H1 (cell line): Measurements from ENCODE around the gene PLLP. TPM values are rescaled to one million over a fixed set of nuclear protein-coding genes. Genes with fewer than 3 reads are reported as not detected.

Source experiments
- EP300 ChIP-seq, 2 experiments: IDR thresholded peaks; 1 replicate in 1 of 2; 2 replicates in 1 of 2; pipeline ENCODE4 v1.6.1; 2011 to 2012; ENCODE audit warnings: low read depth in 2 of 2, low read length in 2 of 2, mild to moderate bottlenecking in 2 of 2, borderline replicate concordance in 1 of 2, inconsistent platforms in 1 of 2, moderate library complexity in 1 of 2
- GABPA ChIP-seq: IDR thresholded peaks from 2 replicates; pipeline ENCODE4 v1.6.1; 2011; ENCODE audit warnings: mild to moderate bottlenecking, low read length, moderate library complexity, borderline replicate concordance; ENCODE audit not compliant: insufficient read depth
- SUZ12 ChIP-seq: fragments of 200-600 bp; sonication (generic); IDR thresholded peaks from 2 replicates; pipeline ENCODE4 v1.6.1; 2012; ENCODE audit warnings: mild to moderate bottlenecking, inconsistent platforms, low read length, moderate library complexity, mixed read lengths
- TCF12 ChIP-seq: IDR thresholded peaks from 2 replicates; pipeline ENCODE4 v1.6.1; 2011; ENCODE audit warnings: low read depth, mild to moderate bottlenecking, low read length
- YY1 ChIP-seq: IDR thresholded peaks from 2 replicates; pipeline ENCODE4 v1.6.1; 2011; ENCODE audit warnings: low read depth, mild to moderate bottlenecking, low read length
- polyA plus RNA-seq, 7 experiments: library from polyadenylated mRNA; depleted of rRNA in 3 of 7; stranded (reverse) in 5 of 7; unstranded in 2 of 7; fragments of >200 nt in 5 of 7; fragments of 200-250 nt in 2 of 7; gene quantifications; 1 replicate in 5 of 7; 2 replicates in 1 of 7; 4 replicates in 1 of 7; pipeline versions ENCODE4 v1.2.1 to v1.2.3, GENCODE V29; 2011 to 2013; ENCODE audit warnings: missing spikeins in 2 of 7, mixed read lengths in 2 of 7
- total RNA-seq: library from RNA; stranded (reverse); fragmentation: NEBNext Ultra II Directional; extraction: Animal tissue kit (Norgen Biotek cat#: 25700); gene quantifications from 2 replicates; pipeline ENCODE4 v1.2.1, GENCODE V29; 2021
- TF ChIP-seq, protein P1 (sequence below): IDR thresholded peaks from 2 replicates; pipeline ENCODE4 v1.6.1; 2012; ENCODE audit warnings: inconsistent platforms

PLLP gene
- total and polyA plus RNA-seq, 2 of the 8 experiments (the other 6 are each of a cell fraction or from before 2014, with no cell fraction given) = 2.9 to 10.6 TPM

DNA sequence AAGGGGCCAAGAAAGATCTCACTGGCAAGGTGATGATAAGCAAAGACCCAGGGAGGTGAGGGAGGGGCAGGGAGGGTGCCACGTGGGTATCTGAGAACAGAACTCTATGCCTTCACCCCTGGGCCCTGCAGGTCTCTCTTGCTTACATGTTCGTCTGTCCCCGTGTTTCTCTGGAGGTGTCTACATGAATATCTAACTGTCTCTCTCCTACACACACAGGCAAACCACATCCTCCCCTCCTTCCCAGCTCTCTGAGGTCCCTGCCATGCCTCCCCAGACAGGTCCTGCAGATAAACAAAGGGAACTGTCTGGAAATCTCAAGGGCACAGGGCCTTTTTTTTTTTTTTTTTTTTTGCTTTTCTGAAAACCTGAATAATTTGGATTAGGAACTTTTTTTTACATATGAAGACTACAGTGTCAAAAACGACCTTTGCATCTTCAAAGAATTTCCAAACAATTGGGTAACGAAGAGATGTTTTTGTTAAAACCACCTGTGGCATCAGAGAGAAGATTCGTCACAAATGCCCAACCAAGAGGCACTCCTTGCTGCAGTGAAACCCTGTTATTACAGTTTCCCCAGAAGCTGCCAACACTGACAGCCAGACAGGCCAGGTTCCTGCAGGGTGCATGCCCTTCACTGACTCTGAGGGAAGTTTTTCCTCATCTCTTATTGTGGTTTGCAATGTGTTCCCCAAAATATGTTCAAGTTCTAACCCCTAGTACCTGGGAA lies 17.8 kb downstream of the PLLP start (continued):
- TF ChIP-seq YY1 = no peak
- no peak for TF ChIP-seq SUZ12
- TF ChIP-seq EP300 (IDR thresholded peaks at IDR 0.05; ENCODE audit: borderline replicate concordance in 1 of 2, low read depth in 2 of 2, low read length in 2 of 2) = no peak
- no peak for TF ChIP-seq GABPA
- no peak for TF ChIP-seq TCF12
- TF ChIP-seq, protein P1, sequence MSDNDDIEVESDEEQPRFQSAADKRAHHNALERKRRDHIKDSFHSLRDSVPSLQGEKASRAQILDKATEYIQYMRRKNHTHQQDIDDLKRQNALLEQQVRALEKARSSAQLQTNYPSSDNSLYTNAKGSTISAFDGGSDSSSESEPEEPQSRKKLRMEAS = no peak
